Measurements from ENCODE around the gene POLA1.

DNA sequence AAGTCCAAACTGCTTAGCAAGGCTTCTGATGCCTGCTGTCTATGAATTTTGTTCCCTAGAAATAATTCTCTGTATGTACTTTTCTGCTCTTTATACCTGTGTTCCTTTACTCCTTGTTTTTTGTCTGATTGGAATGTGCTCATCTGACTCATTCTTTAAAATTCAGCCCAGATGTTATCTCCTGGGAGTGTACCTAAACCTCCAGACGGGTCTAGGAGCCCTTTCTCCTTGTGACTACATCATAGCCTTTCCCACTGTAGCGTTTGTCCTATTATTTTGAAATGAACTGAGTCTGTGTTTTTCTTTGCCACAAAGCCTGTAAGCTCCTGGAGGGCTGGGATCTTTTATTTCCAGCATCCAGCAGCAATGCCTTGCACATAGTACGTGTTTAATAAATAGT lies 26.3 kb downstream of the POLA1 start:
- TF ChIP-seq BACH2 (CRISPR knock-in tag; IDR thresholded peaks at IDR 0.05; ENCODE audit: borderline replicate concordance), result no peak
- TF ChIP-seq, protein P1, sequence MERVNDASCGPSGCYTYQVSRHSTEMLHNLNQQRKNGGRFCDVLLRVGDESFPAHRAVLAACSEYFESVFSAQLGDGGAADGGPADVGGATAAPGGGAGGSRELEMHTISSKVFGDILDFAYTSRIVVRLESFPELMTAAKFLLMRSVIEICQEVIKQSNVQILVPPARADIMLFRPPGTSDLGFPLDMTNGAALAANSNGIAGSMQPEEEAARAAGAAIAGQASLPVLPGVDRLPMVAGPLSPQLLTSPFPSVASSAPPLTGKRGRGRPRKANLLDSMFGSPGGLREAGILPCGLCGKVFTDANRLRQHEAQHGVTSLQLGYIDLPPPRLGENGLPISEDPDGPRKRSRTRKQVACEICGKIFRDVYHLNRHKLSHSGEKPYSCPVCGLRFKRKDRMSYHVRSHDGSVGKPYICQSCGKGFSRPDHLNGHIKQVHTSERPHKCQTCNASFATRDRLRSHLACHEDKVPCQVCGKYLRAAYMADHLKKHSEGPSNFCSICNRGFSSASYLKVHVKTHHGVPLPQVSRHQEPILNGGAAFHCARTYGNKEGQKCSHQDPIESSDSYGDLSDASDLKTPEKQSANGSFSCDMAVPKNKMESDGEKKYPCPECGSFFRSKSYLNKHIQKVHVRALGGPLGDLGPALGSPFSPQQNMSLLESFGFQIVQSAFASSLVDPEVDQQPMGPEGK (CRISPR knock-in tag; IDR thresholded peaks at IDR 0.05; ENCODE audit: borderline replicate concordance), result no peak
- no peak for TF ChIP-seq ZNF565 (CRISPR knock-in tag; conservative IDR thresholded peaks at IDR 0.05; ENCODE audit: low read depth)
- TF ChIP-seq ISL1 (CRISPR knock-in tag; IDR thresholded peaks at IDR 0.05), result no peak
- no peak for TF ChIP-seq SNAI2 (CRISPR knock-in tag; IDR thresholded peaks at IDR 0.05)
- no peak for TF ChIP-seq ZNF8 (CRISPR knock-in tag; IDR thresholded peaks at IDR 0.05)
- TF ChIP-seq, protein P2, sequence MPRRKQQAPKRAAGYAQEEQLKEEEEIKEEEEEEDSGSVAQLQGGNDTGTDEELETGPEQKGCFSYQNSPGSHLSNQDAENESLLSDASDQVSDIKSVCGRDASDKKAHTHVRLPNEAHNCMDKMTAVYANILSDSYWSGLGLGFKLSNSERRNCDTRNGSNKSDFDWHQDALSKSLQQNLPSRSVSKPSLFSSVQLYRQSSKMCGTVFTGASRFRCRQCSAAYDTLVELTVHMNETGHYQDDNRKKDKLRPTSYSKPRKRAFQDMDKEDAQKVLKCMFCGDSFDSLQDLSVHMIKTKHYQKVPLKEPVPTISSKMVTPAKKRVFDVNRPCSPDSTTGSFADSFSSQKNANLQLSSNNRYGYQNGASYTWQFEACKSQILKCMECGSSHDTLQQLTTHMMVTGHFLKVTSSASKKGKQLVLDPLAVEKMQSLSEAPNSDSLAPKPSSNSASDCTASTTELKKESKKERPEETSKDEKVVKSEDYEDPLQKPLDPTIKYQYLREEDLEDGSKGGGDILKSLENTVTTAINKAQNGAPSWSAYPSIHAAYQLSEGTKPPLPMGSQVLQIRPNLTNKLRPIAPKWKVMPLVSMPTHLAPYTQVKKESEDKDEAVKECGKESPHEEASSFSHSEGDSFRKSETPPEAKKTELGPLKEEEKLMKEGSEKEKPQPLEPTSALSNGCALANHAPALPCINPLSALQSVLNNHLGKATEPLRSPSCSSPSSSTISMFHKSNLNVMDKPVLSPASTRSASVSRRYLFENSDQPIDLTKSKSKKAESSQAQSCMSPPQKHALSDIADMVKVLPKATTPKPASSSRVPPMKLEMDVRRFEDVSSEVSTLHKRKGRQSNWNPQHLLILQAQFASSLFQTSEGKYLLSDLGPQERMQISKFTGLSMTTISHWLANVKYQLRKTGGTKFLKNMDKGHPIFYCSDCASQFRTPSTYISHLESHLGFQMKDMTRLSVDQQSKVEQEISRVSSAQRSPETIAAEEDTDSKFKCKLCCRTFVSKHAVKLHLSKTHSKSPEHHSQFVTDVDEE (CRISPR knock-in tag; IDR thresholded peaks at IDR 0.05), result no peak
